GM12891 (cell line): Measurements from ENCODE around the gene GALR3.
A peak's percentile ranks its signal among the peaks of the same experiment; 100 is the strongest.

Experiments
- DNase-seq: peaks from one replicate; pipeline ENCODE4 v3.0.0; 2011; ENCODE audit warnings: low spot score; ENCODE audit not compliant: insufficient read length
- FAIRE-seq: peaks from 2 replicates; lab custom pipeline; 2011; peaks lifted over from hg19 to GRCh38; lab: Jason Lieb, UNC
- PAX5 ChIP-seq: IDR thresholded peaks from 2 replicates; pipeline ENCODE4 v1.6.1; 2011; ENCODE audit warnings: low read length, moderate library complexity, mild to moderate bottlenecking; ENCODE audit not compliant: insufficient read depth, severe bottlenecking
- POLR2A ChIP-seq: IDR thresholded peaks from 2 replicates; pipeline ENCODE4 v1.6.1; 2011; ENCODE audit warnings: low read depth, low read length, control low read depth
- POLR2AphosphoS5 ChIP-seq: IDR thresholded peaks from 2 replicates; pipeline ENCODE4 v1.6.1; 2011; ENCODE audit warnings: low read depth, low read length, control low read depth
- POU2F2 ChIP-seq: IDR thresholded peaks from 2 replicates; pipeline ENCODE4 v1.6.1; 2011; ENCODE audit warnings: low read depth, mild to moderate bottlenecking, control low read depth, low read length, moderate library complexity
- SPI1 ChIP-seq: IDR thresholded peaks from 2 replicates; pipeline ENCODE4 v1.6.1; 2011; ENCODE audit warnings: low read depth, low read length, control low read depth
- TAF1 ChIP-seq: IDR thresholded peaks from 2 replicates; pipeline ENCODE4 v1.6.1; 2011; ENCODE audit warnings: low read depth, low read length, control low read depth

GALR3 gene

GRCh38 chr22:37824674-37825641 lies 1.8 kb downstream of the GALR3 start:
- peak; percentile 50 for DNase-seq
- TF ChIP-seq PAX5 (no peak), POLR2AphosphoS5 (no peak), SPI1 (no peak), POU2F2 (no peak), POLR2A (no peak), TAF1 (no peak)
- peak; percentile 81 for FAIRE-seq

GRCh38 chr22:37827056-37827455 lies 3.9 kb downstream of the GALR3 start:
- TF ChIP-seq SPI1 (no peak), PAX5 (no peak), POLR2AphosphoS5 (no peak), TAF1 (no peak)
- no peak for DNase-seq
- no peak for FAIRE-seq

- TF ChIP-seq POLR2AphosphoS5, result no peak
- no peak for TF ChIP-seq TAF1
- no peak for TF ChIP-seq POLR2A
- no peak for TF ChIP-seq PAX5
- TF ChIP-seq POU2F2, result no peak
- TF ChIP-seq SPI1, result no peak
- DNase-seq (no peak), FAIRE-seq (no peak)
Measured at GRCh38 chr22:37830093-37830842, 7.1 kb downstream of the GALR3 start.

GRCh38 chr22:37831472-37831871 lies 8.3 kb downstream of the GALR3 start:
- DNase-seq (no peak), FAIRE-seq (no peak)
- TF ChIP-seq POLR2AphosphoS5 (no peak), PAX5 (no peak), TAF1 (no peak), SPI1 (no peak), POU2F2 (no peak), POLR2A (no peak)

GRCh38 chr22:37832022-37832857 lies 9.1 kb downstream of the GALR3 start:
- no peak for DNase-seq
- no peak for FAIRE-seq
- no peak for TF ChIP-seq SPI1
- TF ChIP-seq POU2F2, result no peak
- TF ChIP-seq PAX5, result no peak
- no peak for TF ChIP-seq TAF1
- no peak for TF ChIP-seq POLR2A
- TF ChIP-seq POLR2AphosphoS5, result no peak

- no peak for TF ChIP-seq POU2F2
- TF ChIP-seq SPI1, result no peak
- no peak for FAIRE-seq
- no peak for DNase-seq
Measured at GRCh38 chr22:37842015-37842793, 19.0 kb downstream of the GALR3 start.

GRCh38 chr22:37843741-37844089 lies 20.5 kb downstream of the GALR3 start:
- peak; percentile 9 for FAIRE-seq
- peak; percentile 51 for DNase-seq
- no peak for TF ChIP-seq PAX5
- no peak for TF ChIP-seq POLR2AphosphoS5
- no peak for TF ChIP-seq SPI1
- no peak for TF ChIP-seq POLR2A
- no peak for TF ChIP-seq POU2F2
- no peak for TF ChIP-seq TAF1

- FAIRE-seq, result no peak
- TF ChIP-seq TAF1 (no peak), POU2F2 (no peak), POLR2A (no peak), PAX5 (no peak), POLR2AphosphoS5 (no peak), SPI1 (no peak)
- DNase-seq, result no peak
Measured at GRCh38 chr22:37844904-37845329, 21.7 kb downstream of the GALR3 start.
